WTC11 (cell line): Measurements from ENCODE around the gene ZSCAN23.

Source experiments
- AFF4 ChIP-seq: sonication (generic); formaldehyde crosslinking; IDR thresholded peaks from 2 replicates; pipeline ENCODE4 v1.8.1; 2023; ENCODE audit warnings: mild to moderate bottlenecking, missing genetic modification reagents, borderline replicate concordance
- ARID4B ChIP-seq: sonication (generic); formaldehyde crosslinking; IDR thresholded peaks from 2 replicates; pipeline ENCODE4 v1.8.0; 2023; ENCODE audit warnings: missing genetic modification reagents, mild to moderate bottlenecking, borderline replicate concordance
- CTCF ChIP-seq: fragments of 200-600 bp; IDR thresholded peaks from 2 replicates; pipeline ENCODE4 v1.8.0; 2022; ENCODE audit warnings: antibody characterized with exemption
- E2F1 ChIP-seq: sonication (generic); formaldehyde crosslinking; IDR thresholded peaks from 2 replicates; pipeline ENCODE4 v1.8.0; 2022; ENCODE audit warnings: mild to moderate bottlenecking, missing genetic modification reagents
- NR1H2 ChIP-seq: sonication (generic); formaldehyde crosslinking; IDR thresholded peaks from 2 replicates; pipeline ENCODE4 v1.9.0; 2021; ENCODE audit warnings: mild to moderate bottlenecking, moderate library complexity, missing genetic modification reagents
- PRDM15 ChIP-seq: sonication (generic); formaldehyde crosslinking; IDR thresholded peaks from 2 replicates; pipeline ENCODE4 v1.8.0; 2022; ENCODE audit warnings: missing genetic modification reagents
- ZMAT4 ChIP-seq: fragments of 250-450 bp; sonication (Bioruptor Pico); IDR thresholded peaks from 2 replicates; pipeline ENCODE4 v1.9.0; 2021; ENCODE audit warnings: mild to moderate bottlenecking

GRCh38 chr6:28480253-28480932, 37.1 kb upstream of the ZSCAN23 start:
- TF ChIP-seq CTCF (no peak), AFF4 (CRISPR knock-in tag) (no peak), ARID4B (no peak), PRDM15 (CRISPR knock-in tag) (no peak), E2F1 (CRISPR knock-in tag) (no peak), ZMAT4 (no peak), NR1H2 (CRISPR knock-in tag) (no peak)
